GM12875 (cell line): ENCODE data around the gene CACNA1C.

Source experiments
- H3K4me3 ChIP-seq: one replicate; pipeline ENCODE4 v1.5.1; 2011; ENCODE audit warnings: low read depth, low read length, control low read depth
- TF ChIP-seq, protein P1 (sequence below): IDR thresholded peaks from 2 replicates; pipeline ENCODE4 v1.5.1; 2011; ENCODE audit warnings: low read depth, mild to moderate bottlenecking, control low read depth, inconsistent platforms, low read length, moderate library complexity, borderline replicate concordance; ENCODE audit not compliant: insufficient read depth

Gene CACNA1C

DNA sequence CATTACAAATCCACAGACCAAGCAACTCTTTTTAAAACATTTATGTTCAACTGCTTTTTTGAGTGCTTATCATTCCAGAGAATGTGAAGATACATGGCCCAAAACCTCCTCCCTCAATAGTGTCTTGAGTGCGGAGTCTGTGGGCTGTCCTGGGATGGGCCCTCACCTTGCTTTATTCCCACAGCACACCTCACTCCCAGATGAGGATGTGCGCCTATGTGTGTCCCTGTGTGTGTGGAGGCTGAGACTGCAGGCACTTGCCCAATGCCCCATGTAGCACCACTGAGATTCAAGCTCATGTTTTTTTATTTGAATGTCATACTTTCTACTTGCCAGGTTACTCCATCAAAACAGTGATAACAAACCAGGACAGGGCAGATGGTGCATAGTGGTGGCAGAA is 291.7 kb downstream of the CACNA1C start:
- TF ChIP-seq, protein P1, sequence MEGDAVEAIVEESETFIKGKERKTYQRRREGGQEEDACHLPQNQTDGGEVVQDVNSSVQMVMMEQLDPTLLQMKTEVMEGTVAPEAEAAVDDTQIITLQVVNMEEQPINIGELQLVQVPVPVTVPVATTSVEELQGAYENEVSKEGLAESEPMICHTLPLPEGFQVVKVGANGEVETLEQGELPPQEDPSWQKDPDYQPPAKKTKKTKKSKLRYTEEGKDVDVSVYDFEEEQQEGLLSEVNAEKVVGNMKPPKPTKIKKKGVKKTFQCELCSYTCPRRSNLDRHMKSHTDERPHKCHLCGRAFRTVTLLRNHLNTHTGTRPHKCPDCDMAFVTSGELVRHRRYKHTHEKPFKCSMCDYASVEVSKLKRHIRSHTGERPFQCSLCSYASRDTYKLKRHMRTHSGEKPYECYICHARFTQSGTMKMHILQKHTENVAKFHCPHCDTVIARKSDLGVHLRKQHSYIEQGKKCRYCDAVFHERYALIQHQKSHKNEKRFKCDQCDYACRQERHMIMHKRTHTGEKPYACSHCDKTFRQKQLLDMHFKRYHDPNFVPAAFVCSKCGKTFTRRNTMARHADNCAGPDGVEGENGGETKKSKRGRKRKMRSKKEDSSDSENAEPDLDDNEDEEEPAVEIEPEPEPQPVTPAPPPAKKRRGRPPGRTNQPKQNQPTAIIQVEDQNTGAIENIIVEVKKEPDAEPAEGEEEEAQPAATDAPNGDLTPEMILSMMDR = no peak
- H3K4me3 ChIP-seq = no peak overlapping the region

- TF ChIP-seq, protein P1 = no peak
- no peak overlapping the region for H3K4me3 ChIP-seq
Measured at GRCh38 chr12:2344885-2345284, 292.1 kb downstream of the CACNA1C start.

- H3K4me3 ChIP-seq = no peak overlapping the region
- TF ChIP-seq, protein P1 = no peak
Measured at GRCh38 chr12:2345902-2346301, 293.1 kb downstream of the CACNA1C start.

GRCh38 chr12:2346416-2346815 is 293.6 kb downstream of the CACNA1C start:
- H3K4me3 ChIP-seq = no peak overlapping the region
- TF ChIP-seq, protein P1 = no peak

GRCh38 chr12:2347137-2347843 is 294.5 kb downstream of the CACNA1C start:
- TF ChIP-seq, protein P1 = no peak
- H3K4me3 ChIP-seq = no peak overlapping the region

- TF ChIP-seq, protein P1 = no peak
- no peak overlapping the region for H3K4me3 ChIP-seq
Measured at GRCh38 chr12:2347844-2348481, 295.2 kb downstream of the CACNA1C start.

- TF ChIP-seq, protein P1 = no peak
- H3K4me3 ChIP-seq = no peak overlapping the region
Measured at GRCh38 chr12:2348482-2348852, 295.7 kb downstream of the CACNA1C start.
